ENCODE results near the gene NEUROD2. TPM values are rescaled to one million over a fixed set of nuclear protein-coding genes. Genes with fewer than 3 reads are reported as not detected.

NEUROD2 gene
- total and polyA plus RNA-seq, 2 donors (not counting 3 experiments of a cell fraction or from before 2014, with no cell fraction given) = not detected

DNA sequence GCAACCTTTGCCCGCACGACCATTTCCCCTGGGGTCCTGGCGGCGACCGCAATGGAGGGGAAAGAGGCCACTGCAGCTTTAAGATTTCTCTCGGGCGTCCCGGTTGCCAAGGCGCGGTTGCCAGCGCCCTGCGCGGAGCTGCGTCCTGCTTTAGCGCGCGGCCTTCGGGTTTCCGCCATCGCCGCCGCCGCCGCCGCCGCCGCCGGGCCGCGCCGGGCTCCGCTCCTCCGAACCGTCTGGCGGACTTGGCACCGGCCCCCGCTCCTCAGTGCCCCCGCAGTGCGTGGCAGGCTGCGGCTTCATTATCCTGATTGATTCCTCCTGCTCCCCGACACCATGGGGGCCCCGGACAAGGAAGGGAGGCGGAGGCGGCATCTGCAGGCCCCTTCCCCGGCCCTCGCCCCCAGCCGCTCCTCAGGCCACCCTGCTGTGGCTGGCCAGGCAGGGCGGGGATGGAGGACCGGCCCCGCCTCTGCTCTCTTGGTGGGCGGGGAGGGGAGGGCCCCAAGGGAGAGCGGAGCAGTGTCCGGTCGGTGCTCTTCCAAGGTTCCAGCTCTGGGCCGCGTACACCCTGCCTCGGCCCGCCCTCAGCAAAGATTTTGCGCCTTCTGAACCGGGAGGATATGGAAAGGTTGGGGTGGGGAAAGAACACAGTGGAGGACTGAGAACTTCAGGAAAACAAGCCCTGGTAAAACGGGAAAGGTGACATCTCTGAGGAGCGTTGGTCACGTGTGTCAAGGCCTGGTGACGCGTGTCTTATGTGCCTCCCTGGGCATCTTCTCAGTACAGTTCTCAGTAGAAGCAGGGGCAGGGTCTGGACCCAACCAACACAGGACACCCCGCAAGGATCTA is 34.0 kb downstream of the NEUROD2 start:
- BruUV-seq (replicated peaks) = no TSS peak
- peak overlapping the region; percentile 79 for H3K4me2 ChIP-seq (ENCODE audit: insufficient read depth, low read length)
- no peaks in the 10 kb centered on the region for H3K79me2 ChIP-seq (ENCODE audit: control insufficient read depth, insufficient read depth, low read length)
- TF ChIP-seq JUN (IDR thresholded peaks at IDR 0.05; ENCODE audit: borderline replicate concordance, insufficient read depth, insufficient read length, low read depth) (no peak), GATA2 (IDR thresholded peaks at IDR 0.05; ENCODE audit: insufficient read depth, insufficient read length, low read depth, low read length) (no peak), EZH2 (IDR thresholded peaks at IDR 0.05; ENCODE audit: borderline replicate concordance, low read depth, low read length, severe bottlenecking) (no peak), POLR2A (IDR thresholded peaks at IDR 0.05; ENCODE audit: low read depth, low read length) (peak; percentile 59), POLR2AphosphoS5 (IDR thresholded peaks at IDR 0.05; ENCODE audit: insufficient read depth, low read depth, low read length) (peak; percentile 67), FOS (IDR thresholded peaks at IDR 0.05; ENCODE audit: borderline replicate concordance, insufficient read depth, low read length) (no peak), MYC (IDR thresholded peaks at IDR 0.05; ENCODE audit: low read depth, low read length) (no peak)
- TF ChIP-seq, protein P1, sequence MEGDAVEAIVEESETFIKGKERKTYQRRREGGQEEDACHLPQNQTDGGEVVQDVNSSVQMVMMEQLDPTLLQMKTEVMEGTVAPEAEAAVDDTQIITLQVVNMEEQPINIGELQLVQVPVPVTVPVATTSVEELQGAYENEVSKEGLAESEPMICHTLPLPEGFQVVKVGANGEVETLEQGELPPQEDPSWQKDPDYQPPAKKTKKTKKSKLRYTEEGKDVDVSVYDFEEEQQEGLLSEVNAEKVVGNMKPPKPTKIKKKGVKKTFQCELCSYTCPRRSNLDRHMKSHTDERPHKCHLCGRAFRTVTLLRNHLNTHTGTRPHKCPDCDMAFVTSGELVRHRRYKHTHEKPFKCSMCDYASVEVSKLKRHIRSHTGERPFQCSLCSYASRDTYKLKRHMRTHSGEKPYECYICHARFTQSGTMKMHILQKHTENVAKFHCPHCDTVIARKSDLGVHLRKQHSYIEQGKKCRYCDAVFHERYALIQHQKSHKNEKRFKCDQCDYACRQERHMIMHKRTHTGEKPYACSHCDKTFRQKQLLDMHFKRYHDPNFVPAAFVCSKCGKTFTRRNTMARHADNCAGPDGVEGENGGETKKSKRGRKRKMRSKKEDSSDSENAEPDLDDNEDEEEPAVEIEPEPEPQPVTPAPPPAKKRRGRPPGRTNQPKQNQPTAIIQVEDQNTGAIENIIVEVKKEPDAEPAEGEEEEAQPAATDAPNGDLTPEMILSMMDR (IDR thresholded peaks at IDR 0.05; ENCODE audit: extremely low read depth in 1 of 2, insufficient read depth in 1 of 2, low read depth in 1 of 2, low read length in 2 of 2) = no peak
- TF ChIP-seq, protein P2, sequence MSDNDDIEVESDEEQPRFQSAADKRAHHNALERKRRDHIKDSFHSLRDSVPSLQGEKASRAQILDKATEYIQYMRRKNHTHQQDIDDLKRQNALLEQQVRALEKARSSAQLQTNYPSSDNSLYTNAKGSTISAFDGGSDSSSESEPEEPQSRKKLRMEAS (IDR thresholded peaks at IDR 0.05; ENCODE audit: insufficient read depth, insufficient read length) = no peak
- peak; percentile 91 for FAIRE-seq
- intact Hi-C loops (cut with micrococcal nuclease) (loop anchor here (2.0 kb wide), 2 partner anchors 25 to 49 kb away; no protein-coding TSS in a partner anchor), dilution Hi-C loops (cut with MboI; ENCODE audit: extremely low pct_ligation_motif_present, low sequenced_read_pairs) (no loop called here)
- CTCF ChIA-PET = interaction anchor here (0.7 to 2.2 kb wide), 8 partner anchors 13 to 98 kb away, joined by 3 to 13 read pairs (median 3); no protein-coding TSS in a partner anchor
- H3K9ac ChIP-seq (replicated peaks; ENCODE audit: extremely low read depth, insufficient read depth, low read length) = peak overlapping the region; percentile 35
- peak overlapping the region; percentile 9 to 67 (median 35) for H3K4me3 ChIP-seq (replicated peaks in 1 of 3; ENCODE audit: insufficient read depth in 1 of 3, low read depth in 1 of 3, low read length in 3 of 3)
- H2AFZ ChIP-seq (ENCODE audit: low read depth, low read length) = peak overlapping the region; percentile 71
- POLR2A ChIA-PET = no interaction called here
- H4K20me1 ChIP-seq (replicated peaks; ENCODE audit: control insufficient read depth, extremely low read depth, insufficient read depth, low read length) = no peaks in the 10 kb centered on the region
- peaks cover 0 to 2% of the 10 kb centered on the region in 2 experiments for H3K27me3 ChIP-seq (ENCODE audit: control insufficient read depth in 2 of 2, insufficient read depth in 2 of 2, low read length in 2 of 2)
- no peaks in the 10 kb centered on the region for H3K9me1 ChIP-seq (replicated peaks; ENCODE audit: control insufficient read depth, extremely low read depth, insufficient read depth, low read length)
- peaks cover 5% of the 10 kb centered on the region for H3K4me1 ChIP-seq (ENCODE audit: control insufficient read depth, extremely low read depth, insufficient read depth, low read length)
- H3K9me3 ChIP-seq (replicated peaks; ENCODE audit: control insufficient read depth, insufficient read depth, low read length) = no peaks in the 10 kb centered on the region
- peaks cover 0 to 11% of the 10 kb centered on the region in 2 experiments for H3K36me3 ChIP-seq (ENCODE audit: control insufficient read depth in 2 of 2, extremely low read depth in 1 of 2, insufficient read depth in 2 of 2, low read length in 2 of 2)
- DNase-seq (ENCODE audit: low read depth, low spot score) = peak; percentile 77
- no peak overlapping the region for H3K27ac ChIP-seq (ENCODE audit: insufficient read depth, low read depth, low read length)

Data from endothelial cell of umbilical vein (primary cell).